ENCODE measurements around the gene SMG9.
"Not testable (repeated sequence)": the region's sequence is repeated elsewhere in the genome, so short reads cannot be mapped to it uniquely, and the experiment has no call there.

SMG9 gene

GRCh38 chr19:43690890-43691289 is 63.9 kb downstream of the SMG9 start:
- no peak for DNase-seq

- DNase-seq: no peak
Measured at GRCh38 chr19:43690444-43690843, 64.3 kb downstream of the SMG9 start.

- DNase-seq: no peak
Measured at GRCh38 chr19:43688059-43688701, 66.6 kb downstream of the SMG9 start.

- DNase-seq: no peak
Measured at GRCh38 chr19:43687660-43687997, 67.1 kb downstream of the SMG9 start.

GRCh38 chr19:43684326-43684725 is 70.4 kb downstream of the SMG9 start:
- DNase-seq: no peak

- no peak for DNase-seq
Measured at GRCh38 chr19:43683905-43684304, 70.9 kb downstream of the SMG9 start.

- DNase-seq: no peak
Measured at GRCh38 chr19:43682824-43683661, 71.7 kb downstream of the SMG9 start.

GRCh38 chr19:43682269-43682668 is 72.5 kb downstream of the SMG9 start:
- not testable (repeated sequence) for DNase-seq

- DNase-seq: no peak
Measured at GRCh38 chr19:43681821-43682220, 72.9 kb downstream of the SMG9 start.

- peak; percentile 51 for DNase-seq
Measured at GRCh38 chr19:43678512-43679261, 76.1 kb downstream of the SMG9 start.

Data from fibroblast of skin of scalp (primary cell).